ENCODE data around the gene PPTC7.
"Not testable (repeated sequence)": the region's sequence is repeated elsewhere in the genome, so short reads cannot be mapped to it uniquely, and the experiment has no call there.

- not testable (repeated sequence) for TF ChIP-seq CTCF, POLR2A (IDR thresholded peaks at IDR 0.05)
Measured at GRCh38 chr12:110570798-110571197, 12.3 kb downstream of the PPTC7 start.
